ENCODE measurements around the gene CEBPZOS.
A peak's percentile ranks its signal among the peaks of the same experiment; 100 is the strongest.
"Not testable (repeated sequence)": the region's sequence is repeated elsewhere in the genome, so short reads cannot be mapped to it uniquely, and the experiment has no call there.

The CEBPZOS gene

GRCh38 chr2:37191253-37191652 is 5.0 kb upstream of the CEBPZOS start:
- no peak for TF ChIP-seq CTCF (IDR thresholded peaks at IDR 0.05; ENCODE audit: insufficient read depth, missing control alignments)
- DNase-seq (ENCODE audit: insufficient read length, low spot score) (no peak), FAIRE-seq (no peak)

DNA sequence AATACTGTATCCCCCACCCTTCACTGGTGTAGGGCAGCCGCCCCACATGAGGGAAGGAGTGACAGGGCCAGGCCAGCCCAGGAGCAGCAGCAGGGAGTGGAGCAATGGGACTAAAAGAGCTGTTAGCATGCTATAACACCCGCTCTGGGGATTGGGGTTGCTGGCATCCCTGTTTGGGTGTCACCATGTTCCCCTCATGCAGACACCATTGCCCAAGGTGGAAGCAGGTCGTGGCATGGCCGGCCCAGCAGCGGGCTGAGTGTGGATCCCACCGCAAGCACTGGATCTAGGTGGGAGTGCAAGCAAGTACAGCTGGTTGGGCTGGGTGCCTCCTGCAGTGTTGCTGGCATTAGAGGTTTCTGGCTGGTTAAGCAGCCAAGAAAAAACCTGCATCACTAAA is 4.5 kb upstream of the CEBPZOS start:
- TF ChIP-seq CTCF (IDR thresholded peaks at IDR 0.05; ENCODE audit: insufficient read depth, missing control alignments) = no peak

DNA sequence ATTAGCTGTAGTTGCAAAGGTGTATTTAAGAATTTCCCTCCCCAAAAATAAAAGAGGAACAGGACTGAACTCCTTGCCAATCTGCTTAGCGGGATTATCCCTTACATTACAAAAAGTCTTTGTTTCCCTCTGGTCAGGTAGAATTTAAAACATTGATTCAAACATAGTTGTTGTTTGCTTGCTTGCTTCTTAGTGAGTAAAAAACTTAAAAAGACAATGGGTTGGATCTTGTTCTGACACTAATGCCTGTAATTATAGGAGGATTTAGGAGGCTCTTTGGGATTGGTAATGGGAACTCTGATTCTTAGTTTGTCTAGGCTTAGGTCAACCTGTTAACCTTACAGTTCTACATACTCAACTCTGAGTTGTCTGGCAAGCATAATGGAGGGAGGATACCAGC is 3.7 kb upstream of the CEBPZOS start:
- TF ChIP-seq CTCF (IDR thresholded peaks at IDR 0.05; ENCODE audit: insufficient read depth, missing control alignments) = no peak
- FAIRE-seq (no peak), DNase-seq (ENCODE audit: insufficient read length, low spot score) (no peak)

More for the DNA sequence above, 4.5 kb upstream of the CEBPZOS start:
- DNase-seq (ENCODE audit: insufficient read length, low spot score) = no peak
- no peak for FAIRE-seq

GRCh38 chr2:37195862-37196319 is 405 bp upstream of the CEBPZOS start:
- not testable (repeated sequence) for FAIRE-seq

DNA sequence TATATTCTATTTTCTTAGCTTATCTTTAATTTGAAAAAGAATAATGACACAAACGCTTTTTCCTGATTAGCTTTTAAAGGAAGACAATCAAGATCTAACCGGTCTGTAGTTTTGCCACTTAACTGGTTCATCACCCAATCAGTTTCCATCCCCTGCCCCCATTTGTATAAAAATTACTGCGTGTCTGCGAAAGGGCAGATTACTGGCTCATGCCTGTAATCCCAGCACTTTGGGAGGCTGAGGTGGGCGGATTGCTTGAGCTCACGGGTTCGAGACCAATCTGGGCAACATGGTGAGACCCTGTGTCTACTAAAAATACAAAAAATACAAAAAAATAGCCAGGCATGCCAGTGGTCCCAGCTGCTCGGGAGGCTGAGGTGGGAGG is 2.4 kb downstream of the CEBPZOS start:
- DNase-seq (ENCODE audit: insufficient read length, low spot score) = no peak
- no peak for FAIRE-seq
- TF ChIP-seq CTCF (IDR thresholded peaks at IDR 0.05; ENCODE audit: insufficient read depth, missing control alignments) = no peak

More at GRCh38 chr2:37195862-37196319, 405 bp upstream of the CEBPZOS start:
- DNase-seq (ENCODE audit: insufficient read length, low spot score) = not testable (repeated sequence)

- DNase-seq (ENCODE audit: insufficient read length, low spot score) (no peak), FAIRE-seq (no peak)
- TF ChIP-seq CTCF (IDR thresholded peaks at IDR 0.05; ENCODE audit: insufficient read depth, missing control alignments) = no peak
Measured at GRCh38 chr2:37201208-37201607, 4.9 kb downstream of the CEBPZOS start.

DNA sequence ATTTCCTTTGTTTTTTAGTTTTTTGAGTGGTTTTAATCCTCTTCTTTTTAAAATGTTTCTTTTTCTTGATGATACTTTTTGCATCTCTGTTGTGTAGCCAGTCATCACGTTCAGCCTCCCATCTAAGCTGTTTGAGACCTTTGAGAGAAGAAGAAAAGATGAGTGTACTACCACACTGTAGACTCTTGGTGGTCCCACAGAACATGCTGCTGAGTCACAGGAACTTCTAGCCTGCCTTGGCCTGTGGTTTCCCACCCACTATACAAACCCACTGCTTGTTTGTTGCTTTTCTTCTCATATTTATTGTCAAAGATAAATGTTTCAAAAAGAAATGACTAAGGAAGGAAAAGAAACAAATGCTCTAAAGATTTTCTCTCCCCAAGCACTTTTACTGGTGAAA is 5.5 kb downstream of the CEBPZOS start:
- no peak for TF ChIP-seq CTCF (IDR thresholded peaks at IDR 0.05; ENCODE audit: insufficient read depth, missing control alignments)
- FAIRE-seq (no peak), DNase-seq (ENCODE audit: insufficient read length, low spot score) (no peak)

DNA sequence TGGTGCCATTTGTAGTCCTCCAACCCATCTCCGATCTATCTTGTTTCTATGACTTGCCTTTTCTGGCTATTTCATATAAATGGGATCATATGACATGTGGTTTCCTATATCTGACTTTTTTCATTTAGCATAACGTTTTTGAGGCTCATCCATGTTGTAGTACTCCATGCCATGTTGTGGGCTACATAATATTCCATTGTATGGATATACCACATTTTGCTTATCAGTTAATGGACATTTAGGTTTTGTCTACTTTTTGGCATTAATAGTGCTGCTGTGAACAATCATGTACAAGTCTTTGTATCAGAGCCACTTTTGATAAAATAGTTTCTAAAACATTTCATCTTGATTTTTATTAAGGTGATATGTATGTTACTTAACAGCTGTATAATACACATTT is 7.4 kb downstream of the CEBPZOS start:
- DNase-seq (ENCODE audit: insufficient read length, low spot score) (no peak), FAIRE-seq (peak; percentile 35)
- no peak for TF ChIP-seq CTCF (IDR thresholded peaks at IDR 0.05; ENCODE audit: insufficient read depth, missing control alignments)

GRCh38 chr2:37205071-37205661 is 8.9 kb downstream of the CEBPZOS start:
- DNase-seq (ENCODE audit: insufficient read length, low spot score); FAIRE-seq: not testable (repeated sequence)

Data from D721Med (cell line).